Hematopoietic multipotent progenitor cell treated with erythropoietin and hydrocortisone succinate and interleukin-3 and kit ligand, for 8 days (in vitro differentiated cells): ENCODE results near the gene CCL28.
"Not testable (repeated sequence)": the region's sequence is repeated elsewhere in the genome, so short reads cannot be mapped to it uniquely, and the experiment has no call there.

ENCODE experiments used
- DNase-seq: peaks from one replicate; pipeline ENCODE4 v3.0.0-alpha.2; 2015

The CCL28 gene

GRCh38 chr5:43412156-43412555, at the start of gene CCL28:
Gene CCL28 (minus strand): TSS chr5:43412391. CDS start chr5:43412316, 75 bp downstream.
- no peak for DNase-seq

- DNase-seq: no peak
These were observed 48.9 kb upstream of the CCL28 start for GRCh38 chr5:43461066-43461465.

- no peak for DNase-seq
These were observed 44.4 kb upstream of the CCL28 start for GRCh38 chr5:43456556-43456955.

GRCh38 chr5:43441575-43441974, 29.4 kb upstream of the CCL28 start:
- not testable (repeated sequence) for DNase-seq

- peak; percentile 27 for DNase-seq
These were observed 25.0 kb upstream of the CCL28 start for GRCh38 chr5:43437062-43437660.

- DNase-seq: no peak
These were observed 21.2 kb upstream of the CCL28 start for GRCh38 chr5:43433382-43433781.

- no peak for DNase-seq
These were observed 20.5 kb upstream of the CCL28 start for GRCh38 chr5:43432486-43433375.

GRCh38 chr5:43429706-43430105, 17.5 kb upstream of the CCL28 start:
- no peak for DNase-seq

GRCh38 chr5:43429016-43429415, 16.8 kb upstream of the CCL28 start:
- DNase-seq: no peak

- DNase-seq: no peak
These were observed 15.1 kb upstream of the CCL28 start for GRCh38 chr5:43427306-43427705.

- DNase-seq: no peak
These were observed 13.8 kb upstream of the CCL28 start for GRCh38 chr5:43425983-43426382.

GRCh38 chr5:43423086-43423485, 10.9 kb upstream of the CCL28 start:
- DNase-seq: not testable (repeated sequence)

GRCh38 chr5:43422143-43422542, 10.0 kb upstream of the CCL28 start:
- no peak for DNase-seq

GRCh38 chr5:43421450-43422133, 9.4 kb upstream of the CCL28 start:
- no peak for DNase-seq

- DNase-seq: no peak
These were observed 8.1 kb upstream of the CCL28 start for GRCh38 chr5:43420241-43420640.

- DNase-seq: no peak
These were observed 6.4 kb upstream of the CCL28 start for GRCh38 chr5:43418561-43418960.

- no peak for DNase-seq
These were observed 4.7 kb upstream of the CCL28 start for GRCh38 chr5:43416803-43417394.

GRCh38 chr5:43415935-43416802, 4.0 kb upstream of the CCL28 start:
- DNase-seq: peak; percentile 83

- DNase-seq: no peak
These were observed 1.8 kb upstream of the CCL28 start for GRCh38 chr5:43413966-43414365.

- no peak for DNase-seq
These were observed 453 bp upstream of the CCL28 start for GRCh38 chr5:43412644-43413043.

- DNase-seq: no peak
These were observed 696 bp downstream of the CCL28 start for GRCh38 chr5:43411495-43411894.

- DNase-seq: no peak
These were observed 1.8 kb downstream of the CCL28 start for GRCh38 chr5:43410414-43410813.
